OCI-LY1 (cell line): ENCODE measurements around the gene BOD1.

Experiments used
- H2AFZ ChIP-seq: fragments of 200-600 bp; sonication (generic), shearing (Covaris generic); 2 replicates; pipeline ENCODE4 v1.6.0; 2014; ENCODE audit warnings: antibody characterized with exemption, mild to moderate bottlenecking, low read length
- H3F3A ChIP-seq: fragments of 200-600 bp; sonication (generic), shearing (Covaris generic); 2 replicates; pipeline ENCODE4 v1.6.0; 2014; ENCODE audit warnings: mild to moderate bottlenecking, antibody characterized with exemption, low read length, moderate library complexity; ENCODE audit not compliant: insufficient read depth
- H3K27ac ChIP-seq: fragments of 200-600 bp; sonication (generic); 2 replicates; pipeline ENCODE4 v1.5.1; 2014; ENCODE audit warnings: low read length, mixed run types, mild to moderate bottlenecking, low read depth; ENCODE audit not compliant: poor library complexity, severe bottlenecking
- H3K27me3 ChIP-seq: fragments of 200-600 bp; sonication (generic); 2 replicates; pipeline ENCODE4 v1.6.0; 2014; ENCODE audit warnings: antibody characterized with exemption, mild to moderate bottlenecking, low read length, moderate library complexity; ENCODE audit not compliant: insufficient read depth
- H3K36me3 ChIP-seq: fragments of 200-600 bp; sonication (generic); 2 replicates; pipeline ENCODE4 v1.6.1; 2014; ENCODE audit warnings: mild to moderate bottlenecking, antibody characterized with exemption, low read length, moderate library complexity, mixed read lengths; ENCODE audit not compliant: insufficient read depth
- H3K4me1 ChIP-seq: fragments of 200-600 bp; sonication (generic); 2 replicates; pipeline ENCODE4 v1.5.1; 2014; ENCODE audit warnings: mild to moderate bottlenecking, low read length, moderate library complexity; ENCODE audit not compliant: insufficient read depth, severe bottlenecking
- H3K4me2 ChIP-seq: fragments of 200-600 bp; sonication (generic), shearing (Covaris generic); 2 replicates; pipeline ENCODE4 v1.6.1; 2014; ENCODE audit warnings: low read length
- H3K4me3 ChIP-seq: fragments of 200-600 bp; sonication (generic); 2 replicates; pipeline ENCODE4 v1.5.1; 2014; ENCODE audit warnings: low read length, low read depth, mild to moderate bottlenecking, mixed read lengths; ENCODE audit not compliant: poor library complexity, severe bottlenecking
- H3K79me2 ChIP-seq: fragments of 200-600 bp; shearing (Covaris generic); 2 replicates; pipeline ENCODE4 v1.6.1; 2016; ENCODE audit warnings: mixed run types, low read length, mixed read lengths; ENCODE audit not compliant: insufficient read depth
- H3K9ac ChIP-seq: fragments of 200-600 bp; sonication (generic), shearing (Covaris generic); 2 replicates; pipeline ENCODE4 v1.6.1; 2014; ENCODE audit warnings: mild to moderate bottlenecking, low read length, mixed read lengths
- H3K9me2 ChIP-seq: fragments of 200-600 bp; sonication (generic), shearing (Covaris generic); 2 replicates; pipeline ENCODE4 v1.6.1; 2014; ENCODE audit warnings: low read depth, mild to moderate bottlenecking, low read length, mixed read lengths
- H3K9me3 ChIP-seq: fragments of 200-600 bp; shearing (Covaris generic); 2 replicates; pipeline ENCODE4 v1.6.1; 2014; ENCODE audit warnings: low read length, mixed read lengths
- H4K20me1 ChIP-seq: fragments of 200-600 bp; sonication (generic), shearing (Covaris generic); 2 replicates; pipeline ENCODE4 v1.6.0; 2016; ENCODE audit warnings: mild to moderate bottlenecking, low read length; ENCODE audit not compliant: insufficient read depth
- EZH2 ChIP-seq: fragments of 200-600 bp; sonication (generic), shearing (Covaris generic); IDR thresholded peaks from 2 replicates; pipeline ENCODE4 v1.8.0; 2017; ENCODE audit warnings: borderline replicate concordance, mixed run types, mild to moderate bottlenecking, antibody characterized with exemption, low read length, moderate library complexity, mixed read lengths
- TF ChIP-seq, protein P1 (sequence below): fragments of 200-600 bp; sonication (generic), shearing (Covaris generic); IDR thresholded peaks from 2 replicates; pipeline ENCODE4 v1.5.1; 2017; ENCODE audit warnings: mild to moderate bottlenecking, antibody characterized with exemption, low read length, moderate library complexity, mixed read lengths

Gene BOD1

GRCh38 chr5:173663352-173664153 lies 47.1 kb upstream of the BOD1 start:
- Histone ChIP-seq H4K20me1 (no peaks in the 10 kb centered on the region), H3K79me2 (no peaks in the 10 kb centered on the region), H3K4me1 (peaks cover 6% of the 10 kb centered on the region), H3K27me3 (no peaks in the 10 kb centered on the region; the same call in 1 of the 2 replicates), H3K36me3 (peaks cover 11% of the 10 kb centered on the region; the same call in 1 of the 2 replicates), H2AFZ (no peak overlapping the region), H3K4me2 (no peak overlapping the region), H3F3A (no peaks in the 10 kb centered on the region), H3K27ac (no peak overlapping the region), H3K9ac (no peak overlapping the region), H3K9me2 (no peaks in the 10 kb centered on the region), H3K4me3 (no peak overlapping the region), H3K9me3 (no peaks in the 10 kb centered on the region)
- TF ChIP-seq, protein P1, sequence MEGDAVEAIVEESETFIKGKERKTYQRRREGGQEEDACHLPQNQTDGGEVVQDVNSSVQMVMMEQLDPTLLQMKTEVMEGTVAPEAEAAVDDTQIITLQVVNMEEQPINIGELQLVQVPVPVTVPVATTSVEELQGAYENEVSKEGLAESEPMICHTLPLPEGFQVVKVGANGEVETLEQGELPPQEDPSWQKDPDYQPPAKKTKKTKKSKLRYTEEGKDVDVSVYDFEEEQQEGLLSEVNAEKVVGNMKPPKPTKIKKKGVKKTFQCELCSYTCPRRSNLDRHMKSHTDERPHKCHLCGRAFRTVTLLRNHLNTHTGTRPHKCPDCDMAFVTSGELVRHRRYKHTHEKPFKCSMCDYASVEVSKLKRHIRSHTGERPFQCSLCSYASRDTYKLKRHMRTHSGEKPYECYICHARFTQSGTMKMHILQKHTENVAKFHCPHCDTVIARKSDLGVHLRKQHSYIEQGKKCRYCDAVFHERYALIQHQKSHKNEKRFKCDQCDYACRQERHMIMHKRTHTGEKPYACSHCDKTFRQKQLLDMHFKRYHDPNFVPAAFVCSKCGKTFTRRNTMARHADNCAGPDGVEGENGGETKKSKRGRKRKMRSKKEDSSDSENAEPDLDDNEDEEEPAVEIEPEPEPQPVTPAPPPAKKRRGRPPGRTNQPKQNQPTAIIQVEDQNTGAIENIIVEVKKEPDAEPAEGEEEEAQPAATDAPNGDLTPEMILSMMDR: no peak
- TF ChIP-seq EZH2: no peak

DNA sequence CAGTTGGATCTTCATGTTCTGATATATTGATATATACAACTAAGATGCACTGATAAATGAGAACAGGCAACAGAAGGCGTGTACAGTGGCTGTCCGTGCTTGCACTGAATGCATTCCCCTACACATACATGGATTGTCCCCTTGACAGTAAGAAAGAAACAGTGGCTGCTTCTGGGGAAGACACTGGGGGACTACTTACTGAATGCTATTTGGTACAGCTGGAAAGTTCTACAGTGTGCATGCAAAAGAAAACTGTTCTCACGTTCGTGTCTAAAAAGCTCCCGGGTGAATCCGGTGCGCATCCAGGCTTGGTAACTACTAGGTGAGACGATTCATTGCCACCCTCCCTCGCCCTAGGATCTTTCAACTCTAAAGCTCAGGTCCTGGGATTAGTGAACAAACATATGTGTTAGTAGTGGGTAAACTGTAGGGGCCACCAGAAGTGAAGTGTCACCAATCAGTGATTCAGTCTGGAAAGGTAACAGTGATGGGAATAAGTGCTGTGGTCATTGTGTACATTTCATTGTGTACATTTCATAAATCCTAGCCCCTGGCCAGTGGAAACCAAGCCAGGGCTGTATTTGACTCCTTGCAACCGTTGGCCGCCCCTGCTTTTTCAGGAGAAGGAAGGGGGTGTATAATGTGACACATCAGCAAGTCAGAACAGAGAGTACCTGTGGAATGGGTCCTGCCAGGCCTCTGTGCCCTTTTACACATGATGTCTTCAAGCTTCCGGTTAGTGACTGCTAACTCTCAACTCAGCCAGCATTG lies 46.3 kb upstream of the BOD1 start:
- TF ChIP-seq, protein P1: no peak
- no peak for TF ChIP-seq EZH2
- no peak overlapping the region for H3K27ac ChIP-seq

GRCh38 chr5:173660481-173661280 lies 44.2 kb upstream of the BOD1 start:
- no peaks in the 10 kb centered on the region for H3K9me3 ChIP-seq
- no peaks in the 10 kb centered on the region for H3F3A ChIP-seq
- peaks cover 14% of the 10 kb centered on the region; the same call in 1 of the 2 replicates for H3K36me3 ChIP-seq
- H3K9me2 ChIP-seq: no peaks in the 10 kb centered on the region
- no peak for TF ChIP-seq EZH2
- TF ChIP-seq, protein P1: no peak
- no peaks in the 10 kb centered on the region; the same call in 1 of the 2 replicates for H3K27me3 ChIP-seq
- H3K79me2 ChIP-seq: no peaks in the 10 kb centered on the region
- H3K27ac ChIP-seq: no peak overlapping the region
- no peaks in the 10 kb centered on the region for H4K20me1 ChIP-seq
- no peak overlapping the region for H3K9ac ChIP-seq
- no peak overlapping the region for H3K4me2 ChIP-seq
- peaks cover 6% of the 10 kb centered on the region for H3K4me1 ChIP-seq
- no peak overlapping the region for H3K4me3 ChIP-seq
- no peak overlapping the region for H2AFZ ChIP-seq

More for the DNA sequence above, 46.3 kb upstream of the BOD1 start:
- H3K36me3 ChIP-seq: peaks cover 10% of the 10 kb centered on the region; the same call in 1 of the 2 replicates
- H4K20me1 ChIP-seq: no peaks in the 10 kb centered on the region
- H3K4me3 ChIP-seq: no peak overlapping the region
- H3K4me2 ChIP-seq: no peak overlapping the region
- H3F3A ChIP-seq: no peaks in the 10 kb centered on the region
- H3K27me3 ChIP-seq: no peaks in the 10 kb centered on the region; the same call in 1 of the 2 replicates
- no peaks in the 10 kb centered on the region for H3K9me2 ChIP-seq
- H3K9ac ChIP-seq: no peak overlapping the region
- peaks cover 6% of the 10 kb centered on the region for H3K4me1 ChIP-seq
- H3K79me2 ChIP-seq: no peaks in the 10 kb centered on the region
- no peaks in the 10 kb centered on the region for H3K9me3 ChIP-seq
- no peak overlapping the region for H2AFZ ChIP-seq
